Measurements from ENCODE around the gene TMEM179.

TMEM179 gene

DNA sequence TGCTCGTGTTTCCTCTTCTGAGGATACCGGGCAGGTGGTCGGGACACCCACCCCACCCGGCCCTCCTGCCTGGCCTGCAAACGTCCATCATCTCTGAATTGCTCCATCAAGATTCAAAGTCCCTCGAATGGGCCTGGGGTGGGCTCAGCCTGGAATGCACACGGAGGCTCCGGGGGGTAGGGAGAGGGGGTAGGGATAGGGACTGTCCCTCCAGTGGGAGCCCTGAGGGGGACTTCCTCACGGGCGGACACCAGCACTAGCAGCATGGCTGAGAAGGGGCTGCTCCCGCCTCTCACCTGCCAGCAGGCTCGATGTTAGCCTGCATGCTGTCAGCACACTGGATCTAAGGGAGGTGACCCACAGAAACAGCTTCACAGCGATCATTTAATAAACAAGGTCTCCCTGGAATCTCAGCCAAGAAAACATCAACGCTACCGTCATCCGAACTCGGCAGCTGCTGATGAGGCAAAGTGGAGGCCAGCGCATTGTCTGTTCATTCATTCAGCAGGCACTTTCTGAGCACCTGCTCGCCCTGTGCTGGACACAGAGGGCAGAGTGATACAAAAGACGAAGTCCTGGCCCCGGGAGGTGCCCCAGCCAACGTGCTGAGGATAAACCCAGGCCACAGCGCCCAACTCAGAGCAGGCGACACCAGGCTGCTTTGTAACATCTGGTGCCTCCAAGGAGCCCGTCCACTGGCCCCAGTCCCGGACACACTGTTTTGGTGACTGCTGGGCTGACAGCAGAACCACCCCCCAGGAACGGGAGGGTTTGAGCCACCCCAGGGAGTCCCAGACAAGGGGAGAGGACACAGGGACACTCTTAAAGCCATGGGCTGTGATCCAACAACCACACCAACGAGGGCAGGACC lies 6.3 kb downstream of the TMEM179 start:
- DNase-seq, result no peak

DNA sequence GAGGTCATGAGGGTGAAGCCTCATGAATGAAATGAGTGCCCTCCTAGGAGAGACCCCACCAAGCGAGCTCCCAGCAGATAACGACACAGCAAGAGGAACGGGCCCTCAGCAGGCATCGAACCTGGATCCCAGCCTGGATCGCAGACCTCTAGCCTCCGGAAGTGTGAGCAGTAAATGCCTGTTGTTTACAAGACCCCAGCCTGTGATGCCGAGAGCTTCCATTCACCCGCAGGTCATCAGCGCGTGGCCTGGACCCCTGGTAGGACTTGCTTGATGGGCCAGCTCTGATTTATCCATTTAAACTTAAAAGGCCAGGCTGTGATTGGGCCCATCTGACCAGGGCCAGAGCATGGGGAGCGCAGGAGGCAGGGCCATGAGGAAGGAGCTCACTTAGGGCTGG lies 7.0 kb downstream of the TMEM179 start:
- DNase-seq, result no peak

DNA sequence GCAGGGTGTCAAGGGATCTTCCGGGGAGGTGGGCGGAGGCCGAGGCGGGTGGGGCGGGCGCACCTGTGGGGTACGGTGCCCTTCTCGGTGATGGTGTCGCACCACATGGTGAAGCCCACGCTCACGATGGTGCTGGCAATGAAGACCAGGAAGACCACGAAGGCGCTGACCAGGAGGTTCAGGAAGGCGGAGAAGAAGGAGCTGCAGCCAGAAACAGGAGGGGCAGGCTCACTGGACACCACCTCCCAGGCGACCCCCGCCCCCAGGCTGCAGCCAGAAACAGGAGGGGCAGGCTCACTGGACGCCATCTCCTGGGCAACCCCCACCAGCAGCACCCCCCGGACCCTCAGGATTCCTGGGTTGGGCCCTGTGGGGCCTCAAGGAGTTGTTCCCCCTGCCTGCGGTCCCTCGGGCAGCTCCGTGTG lies 7.6 kb downstream of the TMEM179 start:
- no peak for DNase-seq

DNA sequence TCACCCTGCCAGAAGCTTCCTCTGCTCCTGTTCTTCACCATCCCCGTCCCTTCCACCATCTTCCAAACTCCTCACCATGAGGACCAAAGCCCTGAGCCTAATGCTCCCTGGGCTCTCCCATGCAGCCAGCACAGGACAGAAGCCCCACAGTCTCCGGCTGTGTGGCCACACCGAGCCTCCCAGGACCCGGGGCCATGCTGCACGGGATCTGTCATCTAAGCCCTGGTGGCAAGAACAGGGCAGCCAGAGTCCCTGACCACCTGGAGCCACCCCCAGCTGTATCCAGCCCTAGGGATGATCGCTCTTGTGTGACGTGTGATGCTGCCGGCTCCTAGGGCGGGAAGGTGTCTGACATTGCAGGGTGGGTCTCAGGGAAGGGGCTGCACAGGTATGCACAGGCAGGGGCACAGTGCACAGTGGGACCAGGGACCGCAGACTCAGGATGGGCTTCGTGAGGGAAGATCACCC lies 8.1 kb downstream of the TMEM179 start:
- DNase-seq, result no peak

DNA sequence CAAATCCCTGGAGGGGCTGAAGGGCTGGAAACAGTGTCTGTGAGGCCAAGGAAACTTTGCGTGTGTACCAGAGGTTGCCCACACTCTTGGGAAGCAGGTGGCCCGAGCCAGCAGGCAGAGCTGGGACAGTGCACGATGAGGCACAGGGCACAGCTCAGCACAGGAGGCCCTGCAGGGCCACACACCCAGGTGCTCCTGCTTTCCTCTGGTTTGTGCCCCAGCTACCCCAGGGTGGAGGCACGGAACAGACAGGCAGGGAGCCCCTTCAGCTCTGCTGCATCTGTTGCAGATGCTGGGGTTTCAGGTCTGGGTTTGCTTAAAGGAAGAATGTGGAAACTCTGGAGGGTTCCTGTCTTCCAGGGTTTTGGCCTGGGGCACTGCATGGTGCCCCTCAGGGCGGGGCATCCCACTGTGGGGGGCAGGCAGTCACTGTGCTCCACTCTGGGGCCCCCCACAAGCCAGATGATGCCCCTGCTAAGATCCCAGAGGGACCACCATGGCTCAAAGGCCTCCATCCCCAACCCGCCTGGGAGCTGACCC lies 8.6 kb downstream of the TMEM179 start:
- no peak for DNase-seq

DNA sequence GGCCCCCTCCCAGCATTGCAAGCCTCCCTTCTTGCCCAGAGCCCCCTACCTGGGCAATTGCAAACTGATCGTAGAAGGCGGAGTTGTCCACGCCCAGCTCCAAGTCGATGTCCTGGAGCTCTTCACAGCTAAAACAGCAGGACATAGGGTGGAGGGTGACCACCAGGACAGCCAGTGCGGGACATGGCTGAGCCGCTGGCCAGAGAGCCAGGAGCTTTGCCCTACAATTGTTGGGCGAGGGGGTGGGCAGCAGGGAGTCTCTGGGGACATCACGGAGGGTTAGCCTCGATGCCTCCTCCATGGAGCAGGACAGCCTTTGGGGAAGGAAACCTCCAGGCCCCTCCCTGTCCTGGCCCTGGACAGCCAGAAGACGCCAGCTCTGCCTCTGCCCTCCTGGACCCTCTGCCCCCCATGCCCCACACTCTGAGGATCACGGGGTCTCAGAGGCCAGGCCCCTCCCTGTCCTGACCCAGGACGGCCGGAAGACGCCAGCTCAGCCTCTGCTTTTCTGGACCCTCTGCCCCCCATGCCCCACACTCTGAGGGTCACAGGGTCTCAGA lies 9.4 kb downstream of the TMEM179 start:
- no peak for DNase-seq

DNA sequence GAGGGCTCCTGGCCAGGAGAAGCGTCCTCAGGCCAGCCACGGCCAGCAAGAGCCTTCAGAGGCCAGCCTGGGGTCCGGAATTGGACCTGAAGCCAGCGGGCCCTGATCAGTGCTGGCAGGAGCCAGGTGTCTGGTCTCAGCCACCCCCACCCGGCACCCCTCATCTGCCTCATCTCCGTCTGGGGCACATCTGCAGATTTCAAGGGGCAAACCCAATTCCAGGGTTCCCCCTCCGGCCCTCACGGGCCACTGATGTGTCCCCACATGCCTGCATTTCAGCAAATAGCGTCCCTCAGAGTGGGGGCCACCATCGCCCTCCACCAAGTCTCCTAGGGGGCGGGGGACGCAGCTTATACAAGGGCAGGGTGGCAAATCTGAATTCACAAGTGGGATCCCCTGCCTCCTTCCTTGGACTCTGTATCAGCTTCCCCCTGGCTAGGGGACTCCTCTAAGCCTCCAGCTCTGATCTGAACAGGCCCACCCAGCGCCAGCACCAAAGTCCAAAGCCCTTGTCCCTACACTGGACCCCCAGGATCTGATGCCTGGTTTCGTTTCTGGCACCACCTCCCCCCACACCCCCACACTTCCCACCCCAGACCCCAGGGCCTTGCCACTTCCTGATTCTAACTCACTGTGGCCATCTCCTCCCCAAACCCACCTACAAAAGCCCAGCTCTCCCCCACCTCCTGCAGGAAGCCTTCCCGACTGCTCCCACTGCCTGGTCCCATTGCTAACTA lies 10.1 kb downstream of the TMEM179 start:
- DNase-seq, result no peak

DNA sequence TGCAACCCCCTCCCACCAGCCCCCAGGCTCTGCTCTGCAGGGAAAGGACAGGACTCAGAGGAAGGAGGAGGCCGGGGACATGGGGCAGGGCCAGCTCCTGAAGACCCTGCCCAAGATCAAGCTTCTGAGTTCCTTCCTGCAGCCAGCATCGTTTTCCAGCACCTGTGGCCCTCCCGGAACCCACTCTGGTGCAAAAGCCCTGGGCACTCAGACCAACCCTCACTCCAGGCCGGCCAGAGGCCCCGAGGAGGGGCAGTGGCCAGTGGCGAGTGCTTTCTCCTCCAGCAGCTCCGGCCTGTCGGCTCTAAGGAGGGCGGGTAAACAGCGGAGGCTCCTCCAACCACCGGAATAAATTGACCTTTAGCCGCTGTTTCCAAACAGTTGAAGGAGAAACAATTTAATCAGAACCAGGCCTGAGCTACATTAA lies 10.8 kb downstream of the TMEM179 start:
- DNase-seq, result no peak

DNA sequence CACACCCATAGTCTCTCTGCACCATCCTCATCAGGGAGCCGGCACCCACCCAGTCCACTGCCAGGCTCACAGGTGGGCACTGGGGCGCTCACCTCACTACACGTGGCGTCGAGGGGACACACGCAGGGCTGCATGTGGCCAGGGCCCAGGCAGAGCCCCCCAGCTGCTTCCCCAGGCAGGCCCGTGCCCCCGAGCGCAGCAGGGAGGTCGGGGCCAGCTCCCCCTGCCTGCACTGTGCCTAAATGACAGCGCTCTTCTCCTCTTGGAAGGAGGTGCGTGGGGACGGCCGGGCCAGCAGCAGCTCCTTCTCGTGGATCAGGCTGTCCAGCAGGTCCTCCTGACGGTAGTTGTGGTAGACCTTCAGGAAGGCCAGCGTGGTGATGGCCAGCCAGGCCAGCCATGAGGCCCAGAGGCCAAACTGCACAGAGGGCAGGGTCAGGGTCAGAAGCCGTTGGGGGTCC lies 11.3 kb downstream of the TMEM179 start:
- no peak for DNase-seq

DNA sequence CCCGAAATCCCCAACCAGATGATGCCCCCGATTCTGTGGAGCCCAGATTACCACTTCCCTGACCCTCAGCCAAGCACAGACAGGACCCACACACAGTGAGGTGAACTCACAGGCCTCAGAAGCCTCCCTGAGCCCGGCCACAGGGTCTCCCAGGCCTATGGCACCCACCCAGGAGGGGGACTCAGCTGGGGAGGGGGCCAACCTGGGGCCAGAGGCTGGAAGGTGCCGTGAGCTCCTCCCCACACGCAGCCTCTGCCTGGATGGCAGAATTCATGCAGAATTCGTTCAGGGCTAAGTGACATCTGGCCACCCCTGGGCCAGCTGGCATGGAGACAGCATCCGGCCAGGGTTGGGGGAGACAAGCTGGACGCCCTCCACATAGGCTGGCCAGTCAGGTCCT lies 11.8 kb downstream of the TMEM179 start:
- DNase-seq, result no peak

DNA sequence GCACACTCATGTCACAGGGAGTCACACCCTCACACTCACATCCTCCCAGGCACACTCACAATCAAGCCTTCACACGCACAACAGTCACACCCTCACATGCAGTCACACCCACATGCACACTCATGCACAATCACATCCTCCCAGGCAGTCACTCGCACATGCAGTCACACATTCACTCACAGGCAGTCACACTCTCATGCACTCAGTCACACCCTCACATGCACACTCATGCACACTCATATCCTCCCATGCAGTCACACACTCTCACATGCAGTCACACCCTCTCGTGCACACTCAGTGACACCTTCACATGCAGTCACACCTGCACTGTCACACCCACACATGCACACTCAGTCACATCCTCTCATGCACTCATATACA lies 12.3 kb downstream of the TMEM179 start:
- no peak for DNase-seq

DNA sequence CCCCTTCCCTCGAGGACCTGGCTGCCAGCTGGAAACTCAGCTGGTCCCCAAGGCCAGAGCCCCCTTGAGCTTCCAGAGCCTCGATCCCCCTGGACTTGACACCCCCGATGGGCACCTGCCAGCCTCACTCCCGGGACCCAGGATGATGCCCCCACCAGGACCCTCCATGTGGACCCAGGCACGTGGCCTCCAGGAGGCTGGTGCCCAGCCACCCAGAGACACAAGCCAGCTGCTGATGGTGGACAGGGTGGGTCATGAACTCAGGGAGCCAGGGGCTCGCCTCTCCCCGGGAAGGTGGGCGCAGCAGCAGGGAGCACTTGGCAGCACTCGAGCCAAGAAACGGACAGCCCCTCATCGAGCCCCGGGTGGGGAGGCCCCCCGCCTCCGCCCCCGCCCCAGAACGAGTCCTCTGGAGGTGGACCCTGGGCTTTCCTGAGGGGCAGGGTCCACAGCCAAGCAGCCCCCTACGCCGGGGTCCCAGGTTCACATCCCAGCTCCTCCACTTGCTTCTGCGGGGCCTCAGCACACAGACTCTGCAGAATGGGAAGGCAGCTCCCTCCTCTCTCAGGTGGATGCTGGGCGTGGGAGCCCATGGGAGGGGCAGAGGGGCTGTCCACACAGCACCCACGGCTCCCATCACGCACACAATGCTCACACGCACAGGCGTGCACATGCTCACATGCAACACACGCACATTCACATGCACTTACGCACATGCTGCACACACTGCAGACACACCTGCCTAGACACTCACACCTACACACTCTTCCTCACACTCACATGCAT lies 12.9 kb downstream of the TMEM179 start:
- no peak for DNase-seq

DNA sequence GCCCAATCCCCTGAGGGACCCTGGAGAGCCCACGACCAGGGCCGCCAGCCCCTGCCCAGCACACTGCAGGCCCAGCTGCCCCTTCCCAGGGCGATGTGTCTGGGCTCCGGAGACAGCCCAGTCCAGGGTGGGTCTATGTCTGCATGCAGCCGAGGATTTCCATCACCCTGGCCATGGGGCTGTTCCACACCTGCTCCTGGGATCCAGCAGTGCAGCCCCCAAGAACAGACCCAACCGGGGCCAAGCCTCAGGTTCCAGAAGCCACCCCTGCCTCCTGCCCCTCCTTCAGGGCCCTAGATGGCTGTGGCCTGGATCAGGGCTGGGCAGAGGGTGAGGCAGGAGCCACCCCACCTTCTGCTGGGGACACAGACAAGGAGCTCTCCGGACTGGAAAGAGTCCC lies 13.5 kb downstream of the TMEM179 start:
- DNase-seq, result no peak

DNA sequence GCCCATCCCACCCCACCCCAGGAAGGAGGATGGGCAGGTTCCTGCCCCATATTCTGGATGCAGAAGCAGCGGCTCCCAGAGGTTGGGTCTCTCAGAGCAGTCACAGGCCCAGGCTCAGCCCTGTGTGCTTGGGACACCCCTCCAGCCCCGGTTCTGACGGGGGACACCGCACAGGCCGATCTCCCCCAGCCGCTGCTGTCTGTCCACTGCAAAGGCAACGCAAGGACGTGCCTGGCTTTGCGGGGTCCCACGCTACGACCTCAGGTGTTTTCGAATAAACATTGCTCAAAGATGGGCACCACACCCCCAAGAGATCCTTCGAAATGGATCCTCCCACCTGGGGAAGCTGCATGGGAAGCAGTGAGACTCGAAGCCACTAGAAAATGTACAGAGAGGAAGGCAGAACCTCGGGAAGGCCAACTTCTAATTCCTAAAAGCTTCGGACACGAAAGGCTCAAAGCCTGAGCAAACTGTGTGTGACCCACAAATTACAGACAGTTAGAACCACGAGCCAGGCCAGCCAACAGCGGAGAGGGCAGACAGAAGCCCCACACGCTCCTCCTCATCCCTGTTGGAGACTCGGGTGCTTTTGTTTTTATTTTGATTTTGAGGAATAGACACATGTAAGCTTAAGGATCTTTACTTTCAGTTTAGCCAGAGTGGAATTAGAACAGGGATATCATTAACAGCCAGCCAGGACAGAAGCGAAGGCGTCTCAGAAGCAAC lies 14.2 kb downstream of the TMEM179 start:
- DNase-seq, result no peak

DNA sequence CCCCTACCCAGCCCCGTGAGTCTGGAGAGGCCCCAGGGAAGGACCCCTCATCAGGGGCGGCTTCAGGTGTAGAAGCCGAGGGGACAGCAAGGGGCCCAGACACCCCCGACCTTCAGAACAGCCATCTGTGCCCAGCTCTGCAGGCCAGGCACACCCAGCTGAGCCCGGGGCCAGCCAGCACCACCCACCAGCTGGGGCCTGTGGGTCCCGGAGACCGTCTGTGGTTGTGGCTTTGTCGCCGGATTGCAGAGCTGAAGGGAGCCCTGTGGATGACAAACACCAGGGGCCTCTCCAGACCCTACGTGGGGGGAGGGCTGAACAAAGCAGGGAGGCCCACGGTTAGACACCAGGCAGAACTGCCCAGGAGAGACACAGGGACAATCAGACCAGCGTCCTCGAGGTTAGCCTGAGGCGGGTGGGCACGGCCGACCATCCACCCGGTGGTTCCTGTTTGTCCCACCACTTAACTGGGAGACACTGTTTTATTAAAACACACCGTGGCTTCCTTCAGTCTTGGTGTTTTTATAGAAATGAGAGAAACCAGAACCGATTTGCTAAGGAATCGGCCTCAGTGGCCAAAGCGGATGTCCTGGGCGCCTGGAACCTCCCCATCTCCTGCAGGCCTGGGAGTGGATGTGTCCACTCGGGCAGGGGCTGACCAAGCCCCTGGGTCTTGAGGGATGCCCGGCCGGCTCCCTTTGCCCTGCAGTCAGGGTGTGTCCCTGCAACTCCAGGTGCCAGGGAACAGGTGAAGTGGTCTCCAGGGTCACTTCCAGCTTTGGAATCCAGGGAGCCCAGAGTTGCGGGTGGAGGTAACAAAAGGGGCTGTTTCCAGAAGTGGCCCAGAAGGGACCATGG lies 15.0 kb downstream of the TMEM179 start:
- no peak for DNase-seq

DNA sequence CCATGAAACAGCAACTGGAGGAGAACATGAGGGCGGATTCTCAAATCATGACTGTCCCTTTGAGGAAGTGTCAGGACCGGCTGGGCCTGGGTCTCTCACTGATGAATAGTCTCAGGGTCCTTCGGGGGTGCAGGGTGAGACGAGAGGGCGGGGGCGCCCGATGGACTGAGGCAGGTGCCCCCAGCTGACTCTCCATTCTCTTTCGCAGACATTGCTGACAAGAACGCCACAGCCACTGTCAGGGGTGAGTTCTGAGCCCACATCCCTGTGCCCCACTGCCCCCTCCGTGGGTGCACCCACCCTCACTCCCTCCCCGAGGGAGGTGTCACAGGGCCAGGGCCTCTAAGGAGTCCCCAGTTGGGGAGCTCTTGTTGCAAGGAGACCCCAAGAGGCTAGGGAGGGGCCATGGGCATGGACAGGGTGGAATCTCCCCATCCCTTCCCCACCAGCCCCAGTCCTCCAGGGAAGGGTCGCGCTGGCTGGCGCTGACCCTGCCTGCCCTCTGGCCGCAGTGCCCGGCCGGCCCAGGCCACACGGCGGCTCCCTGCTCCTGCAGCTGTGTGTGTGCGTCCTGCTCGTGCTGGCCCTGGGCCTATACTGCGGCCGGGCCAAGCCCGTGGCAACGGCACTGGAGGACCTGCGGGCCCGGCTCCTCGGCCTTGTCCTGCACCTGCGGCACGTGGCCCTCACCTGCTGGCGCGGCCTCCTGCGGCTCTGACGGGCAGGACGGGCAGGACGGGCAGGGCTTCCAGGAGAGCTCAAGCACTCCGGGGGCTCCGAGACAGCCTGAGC lies 16.3 kb downstream of the TMEM179 start:
- DNase-seq, result no peak

DNA sequence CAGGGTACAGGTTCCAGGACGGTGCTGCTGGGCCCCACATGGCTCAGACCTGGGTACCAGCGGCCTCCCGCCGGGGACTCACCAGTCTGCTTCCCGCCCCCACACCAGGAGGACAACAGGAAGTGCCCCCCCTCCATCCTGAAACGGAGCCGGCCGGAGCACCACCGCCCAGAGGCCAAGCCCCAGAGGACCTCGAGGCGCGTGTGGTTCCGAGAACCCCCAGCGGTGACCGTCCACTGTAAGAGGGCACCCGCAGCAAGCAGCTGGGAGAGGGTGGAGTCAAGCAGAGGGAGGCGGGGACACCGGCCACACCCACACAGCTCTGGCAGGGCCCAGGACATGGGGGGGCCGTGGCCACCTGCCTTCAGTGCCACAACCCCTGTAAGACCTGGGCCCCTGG lies 16.9 kb downstream of the TMEM179 start:
- DNase-seq, result no peak

DNA sequence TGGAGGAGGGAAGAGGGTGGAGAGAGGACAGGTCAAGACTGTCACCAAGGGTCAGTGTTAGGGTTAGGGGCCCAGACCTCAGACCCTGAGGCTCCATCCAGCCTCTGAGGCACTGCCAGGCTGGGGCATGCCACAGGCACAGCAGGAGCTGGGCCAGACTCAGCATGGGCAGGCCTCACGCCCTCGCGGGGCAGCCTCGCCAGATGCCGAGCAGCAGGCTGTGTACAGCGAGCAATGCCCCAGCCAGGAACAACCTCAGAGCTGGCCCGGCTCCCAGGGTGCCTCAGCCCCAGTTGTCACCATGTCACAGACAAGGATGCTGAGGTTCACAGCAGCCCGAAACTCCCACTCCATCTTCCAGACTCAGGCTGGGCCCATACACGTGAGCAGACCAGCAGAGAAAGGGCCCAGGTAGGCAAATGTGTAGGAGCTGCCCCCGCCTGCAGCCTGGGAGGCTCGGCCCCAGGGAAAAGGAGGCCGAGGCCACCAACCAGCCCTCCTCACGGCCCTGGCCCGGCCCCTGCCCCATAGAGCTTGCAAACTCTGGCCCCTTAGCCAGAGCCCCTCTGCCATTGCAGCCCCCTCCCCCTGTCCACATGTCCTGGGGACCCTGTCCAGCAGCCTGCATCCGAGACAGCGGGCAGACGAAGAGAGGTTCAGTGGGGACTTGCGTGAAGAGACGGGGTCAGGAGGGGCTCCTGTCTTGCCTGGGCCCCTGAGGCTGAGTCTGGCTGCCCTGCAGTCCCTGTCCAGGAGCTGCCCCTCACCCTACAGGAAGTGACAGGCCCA lies 17.5 kb downstream of the TMEM179 start:
- no peak for DNase-seq

Measured in stimulated activated CD4-positive, alpha-beta T cell treated with anti-CD3 and anti-CD28 coated beads, Interleukin-2, amount 100 ng/mL, for 24 hours (primary cell).